Sigmoid colon (tissue), 7 donors: ENCODE measurements around the gene CFAP99. TPM values are rescaled to one million over a fixed set of nuclear protein-coding genes. Genes with fewer than 3 reads are reported as not detected.

Experiments used
- DNase-seq: peaks from one replicate; pipeline ENCODE4 v3.0.0-alpha.2; 2019
- H3K27ac ChIP-seq, 4 donors: fragments of 200-600 bp; sonication (generic); one replicate each; pipeline ENCODE4 v1.5.1; 2016 to 2019; ENCODE audit warnings: mild to moderate bottlenecking in 1 of 4
- H3K27me3 ChIP-seq, 3 donors: fragments of 200-600 bp; sonication (generic); one replicate each; pipeline ENCODE4 v1.5.1; 2019; ENCODE audit warnings: mild to moderate bottlenecking in 1 of 3
- H3K36me3 ChIP-seq, 4 donors: fragments of 200-600 bp; sonication (generic); one replicate each; pipeline ENCODE4 v1.5.1; 2016 to 2019
- H3K4me1 ChIP-seq, 4 donors: fragments of 200-600 bp; sonication (generic); one replicate each; pipeline ENCODE4 v1.5.1; 2017 to 2019
- H3K4me3 ChIP-seq, 4 donors: fragments of 200-600 bp; sonication (generic); one replicate each; pipeline ENCODE4 v1.5.1; 2017 to 2019; ENCODE audit warnings: mild to moderate bottlenecking in 2 of 4, moderate library complexity in 1 of 4
- H3K9me3 ChIP-seq, 4 donors: fragments of 200-600 bp in 3 of 4; sonication (generic) in 3 of 4; one replicate each; pipeline versions ENCODE4 v1.5.1 to v1.6.1; 2013 to 2019
- EP300 ChIP-seq, 4 donors: sonication (generic); formaldehyde crosslinking; IDR thresholded peaks; one replicate each; pipeline ENCODE4 v1.6.1; 2017; ENCODE audit warnings: antibody characterized with exemption in 4 of 4
- POLR2A ChIP-seq, 2 donors: fragments of 450-650 bp; IDR thresholded peaks; one replicate each; pipeline ENCODE4 v1.6.1; 2016; ENCODE audit warnings: antibody characterized with exemption in 2 of 2, mild to moderate bottlenecking in 2 of 2, moderate library complexity in 2 of 2
- POLR2AphosphoS5 ChIP-seq, 4 donors: sonication (generic); formaldehyde crosslinking; IDR thresholded peaks; one replicate each; pipeline ENCODE4 v1.6.1; 2017; ENCODE audit warnings: antibody characterized with exemption in 4 of 4
- WGBS, 2 donors: extraction: QIAGEN DNeasy Blood & Tissue Kit; methylation state at CpG; one replicate each; pipeline ENCODE4 v1.1.7; 2013; 5-methylcytosine and 5-hydroxymethylcytosine counted together
- intact Hi-C: fragments of 100-400 bp; cut with DNase I; formaldehyde crosslinking; loops from one replicate; pipeline ENCODE4 v1.15.1; 2023
- polyA plus RNA-seq, 3 donors: library from polyadenylated mRNA; stranded (reverse); fragments of 200-250 nt; gene quantifications; one replicate each; pipeline ENCODE4 v1.2.3, GENCODE V29; 2013
- total RNA-seq, 4 donors: library from RNA; depleted of rRNA; stranded (reverse); fragments of >200 nt; gene quantifications; one replicate each; pipeline ENCODE4 v1.1.0, GENCODE V29; 2016
- TF ChIP-seq, protein P1 (sequence below), 4 experiments: fragments of 450-650 bp in 3 of 4; fragments of 200-600 bp in 1 of 4; IDR thresholded peaks; one replicate each; pipeline ENCODE4 v1.5.1; 2016 to 2019; ENCODE audit warnings: antibody characterized with exemption in 4 of 4, mild to moderate bottlenecking in 3 of 4, moderate library complexity in 2 of 4
- donor health status: healthy with polysubstance abuse.
- donor health status: Bipolar disorder and iron deficiency.
- donor health status: healthy.

The CFAP99 gene
- total and polyA plus RNA-seq, 7 donors, result 0.58 TPM; not detected in 6

DNA sequence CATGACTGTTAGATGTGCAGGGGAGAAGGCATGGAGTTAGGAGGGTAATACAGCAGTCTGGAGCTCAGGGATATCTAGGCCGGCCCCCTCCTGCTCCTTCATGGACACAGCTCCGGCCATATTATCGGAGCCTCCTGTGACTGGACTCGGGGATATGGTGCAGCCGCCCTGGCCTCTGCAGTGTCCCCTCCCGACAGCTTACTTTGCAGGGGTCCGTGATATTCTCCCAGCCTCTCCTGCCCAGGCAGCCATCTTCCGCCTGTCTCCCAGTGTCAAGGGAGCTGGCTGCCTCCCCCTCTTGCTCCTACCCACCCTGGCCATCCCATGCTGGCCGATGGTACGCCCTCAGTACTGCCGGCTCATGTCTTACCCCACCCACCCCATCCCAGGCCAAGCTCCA, 30.3 kb downstream of the CFAP99 start:
- Histone ChIP-seq H3K27ac (no peak overlapping the region), H3K4me3 (no peak overlapping the region), H3K27me3 (no peaks in the 10 kb centered on the region), H3K36me3 (no peaks in the 10 kb centered on the region), H3K9me3 (no peaks in the 10 kb centered on the region), H3K4me1 (no peaks in the 10 kb centered on the region)
- WGBS, 2 donors, result 94 to 95% methylated on average over 11 of the region's 11 CpGs
- DNase-seq, result no peak
- TF ChIP-seq, protein P1, sequence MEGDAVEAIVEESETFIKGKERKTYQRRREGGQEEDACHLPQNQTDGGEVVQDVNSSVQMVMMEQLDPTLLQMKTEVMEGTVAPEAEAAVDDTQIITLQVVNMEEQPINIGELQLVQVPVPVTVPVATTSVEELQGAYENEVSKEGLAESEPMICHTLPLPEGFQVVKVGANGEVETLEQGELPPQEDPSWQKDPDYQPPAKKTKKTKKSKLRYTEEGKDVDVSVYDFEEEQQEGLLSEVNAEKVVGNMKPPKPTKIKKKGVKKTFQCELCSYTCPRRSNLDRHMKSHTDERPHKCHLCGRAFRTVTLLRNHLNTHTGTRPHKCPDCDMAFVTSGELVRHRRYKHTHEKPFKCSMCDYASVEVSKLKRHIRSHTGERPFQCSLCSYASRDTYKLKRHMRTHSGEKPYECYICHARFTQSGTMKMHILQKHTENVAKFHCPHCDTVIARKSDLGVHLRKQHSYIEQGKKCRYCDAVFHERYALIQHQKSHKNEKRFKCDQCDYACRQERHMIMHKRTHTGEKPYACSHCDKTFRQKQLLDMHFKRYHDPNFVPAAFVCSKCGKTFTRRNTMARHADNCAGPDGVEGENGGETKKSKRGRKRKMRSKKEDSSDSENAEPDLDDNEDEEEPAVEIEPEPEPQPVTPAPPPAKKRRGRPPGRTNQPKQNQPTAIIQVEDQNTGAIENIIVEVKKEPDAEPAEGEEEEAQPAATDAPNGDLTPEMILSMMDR (IDR thresholded peaks at IDR 0.05), result no peak
- no peak for TF ChIP-seq POLR2AphosphoS5 (IDR thresholded peaks at IDR 0.05)
- TF ChIP-seq EP300 (IDR thresholded peaks at IDR 0.05), result no peak
- no peak for TF ChIP-seq POLR2A (IDR thresholded peaks at IDR 0.05)
- intact Hi-C loops, result no loop called here

DNA sequence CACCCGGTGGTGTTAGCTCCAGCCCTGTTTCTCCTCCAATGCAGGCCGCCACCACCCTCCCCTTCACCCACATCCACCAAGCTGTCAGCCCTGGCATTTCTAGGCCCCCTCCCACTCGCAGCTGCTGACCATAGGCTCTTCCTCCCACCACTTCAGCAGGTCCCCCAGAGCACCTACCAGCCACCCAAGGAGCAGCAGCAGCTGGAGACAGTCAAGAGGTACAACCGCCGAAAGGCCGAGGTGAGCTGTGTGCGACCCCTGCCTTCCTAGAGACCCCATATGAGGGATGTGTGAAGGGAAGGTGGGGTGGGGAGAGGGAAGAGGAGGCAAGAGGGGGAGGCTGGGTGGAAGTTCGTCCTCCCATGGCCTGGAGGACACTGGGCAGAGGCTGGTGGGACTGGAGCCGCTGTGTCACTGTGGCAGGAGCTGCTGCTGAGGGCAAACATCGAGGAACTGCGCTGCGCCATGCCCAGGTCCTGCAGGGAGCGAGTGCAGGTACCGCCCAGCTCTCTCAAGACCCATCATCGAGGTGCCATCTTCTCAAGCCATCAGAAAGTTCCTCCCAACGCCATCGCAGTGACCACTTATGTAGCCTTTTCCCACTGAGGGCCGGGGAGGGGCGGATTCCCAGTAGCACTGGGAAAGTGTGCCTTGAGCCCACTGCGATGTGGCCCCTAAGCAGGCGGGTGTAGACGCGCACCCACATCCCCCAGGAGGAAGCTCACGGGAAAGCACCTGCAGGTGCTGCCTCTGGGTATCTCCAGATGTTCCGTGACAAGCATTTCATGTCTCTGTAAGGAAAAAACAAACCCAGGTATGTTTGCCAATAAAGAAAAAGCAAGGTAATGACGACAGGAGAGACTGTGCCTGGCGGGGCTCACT, 31.0 kb downstream of the CFAP99 start:
- no peaks in the 10 kb centered on the region for H3K36me3 ChIP-seq
- H3K4me3 ChIP-seq, result no peak overlapping the region
- H3K9me3 ChIP-seq, result no peaks in the 10 kb centered on the region
- H3K4me1 ChIP-seq, result no peaks in the 10 kb centered on the region
- intact Hi-C loops, result no loop called here
- H3K27me3 ChIP-seq, result no peaks in the 10 kb centered on the region
- peak; percentile 37 for DNase-seq
- TF ChIP-seq POLR2AphosphoS5 (IDR thresholded peaks at IDR 0.05) (no peak), POLR2A (IDR thresholded peaks at IDR 0.05) (no peak), EP300 (IDR thresholded peaks at IDR 0.05) (no peak)
- TF ChIP-seq, protein P1 (IDR thresholded peaks at IDR 0.05), result no peak
- 89 to 90% methylated on average over 27 of the region's 27 CpGs for WGBS, 2 donors
- H3K27ac ChIP-seq, result no peak overlapping the region

DNA sequence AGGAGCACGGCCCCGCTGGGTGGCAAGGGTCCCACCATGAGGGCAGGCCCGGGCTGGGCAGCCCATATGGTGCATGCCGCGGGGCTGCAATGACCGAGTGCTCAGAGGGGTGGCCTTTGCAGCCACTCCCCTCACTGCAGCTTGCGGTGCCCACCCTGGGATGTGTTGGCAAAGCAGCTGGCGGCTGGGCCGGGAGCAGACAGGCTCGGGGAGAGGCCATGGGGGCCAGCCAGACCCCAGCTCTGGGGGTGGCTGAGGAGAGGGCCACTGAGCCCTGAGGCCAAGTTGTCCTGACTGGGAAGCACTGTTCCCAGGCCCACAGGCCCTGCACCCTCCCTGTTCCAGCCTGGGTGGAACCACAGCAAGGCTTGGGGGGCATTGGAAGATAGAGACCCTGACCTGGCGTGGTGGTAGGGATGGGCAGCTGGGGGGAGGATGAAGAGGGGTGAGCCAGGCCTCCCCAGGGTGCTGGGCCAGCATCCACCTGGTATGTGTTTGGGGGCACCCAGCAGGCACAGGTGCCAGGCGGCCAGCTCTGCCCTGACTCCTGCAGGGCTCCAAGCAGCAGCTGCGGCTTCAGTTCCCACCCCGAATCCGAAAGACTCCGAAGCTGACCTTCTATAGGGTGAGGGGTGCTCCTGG, 31.8 kb downstream of the CFAP99 start:
- peak; percentile 54 for DNase-seq
- H3K4me1 ChIP-seq, result no peaks in the 10 kb centered on the region
- no peaks in the 10 kb centered on the region for H3K9me3 ChIP-seq
- no peak overlapping the region for H3K27ac ChIP-seq
- WGBS, 2 donors, result 87 to 89% methylated on average over 16 of the region's 16 CpGs
- no peaks in the 10 kb centered on the region for H3K36me3 ChIP-seq
- TF ChIP-seq, protein P1 (IDR thresholded peaks at IDR 0.05), result no peak
- TF ChIP-seq EP300 (IDR thresholded peaks at IDR 0.05) (no peak), POLR2AphosphoS5 (IDR thresholded peaks at IDR 0.05) (no peak), POLR2A (IDR thresholded peaks at IDR 0.05) (no peak)
- no peak overlapping the region for H3K4me3 ChIP-seq
- no peaks in the 10 kb centered on the region for H3K27me3 ChIP-seq
- intact Hi-C loops, result no loop called here

DNA sequence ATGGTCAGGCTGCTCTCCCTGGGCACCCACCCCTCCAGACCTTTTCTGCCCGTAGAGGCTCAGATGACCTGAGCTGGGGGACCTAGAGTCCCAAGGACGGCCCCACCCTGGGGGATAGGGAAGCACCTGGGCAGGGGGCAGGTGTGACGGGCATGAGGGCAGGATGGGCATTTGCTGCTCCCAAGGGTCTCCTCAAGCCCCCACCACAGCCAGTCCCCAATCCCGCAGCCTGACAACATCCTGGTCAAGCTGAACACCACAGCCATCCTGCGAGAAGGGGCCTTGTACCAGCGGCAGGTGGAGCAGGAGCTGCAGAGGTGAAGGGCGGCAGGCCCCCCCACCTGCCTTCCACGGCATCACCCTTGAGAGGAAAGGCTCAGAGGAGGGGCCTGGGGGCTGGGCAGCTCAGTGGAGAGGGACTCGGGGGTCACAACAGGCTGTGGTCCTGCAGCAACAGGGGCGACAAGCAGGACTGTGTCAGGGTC, 32.3 kb downstream of the CFAP99 start:
- H3K4me3 ChIP-seq, result no peak overlapping the region
- H3K4me1 ChIP-seq, result no peaks in the 10 kb centered on the region
- H3K36me3 ChIP-seq, result no peaks in the 10 kb centered on the region
- 83 to 87% methylated on average over 10 of the region's 10 CpGs for WGBS, 2 donors
- H3K27me3 ChIP-seq, result no peaks in the 10 kb centered on the region
- TF ChIP-seq POLR2A (IDR thresholded peaks at IDR 0.05) (no peak), EP300 (IDR thresholded peaks at IDR 0.05) (no peak)
- intact Hi-C loops, result no loop called here
- H3K9me3 ChIP-seq, result no peaks in the 10 kb centered on the region
- no peak overlapping the region for H3K27ac ChIP-seq
- peak; percentile 56 for DNase-seq
